ENCODE measurements around the gene GCDH.
A peak's percentile ranks its signal among the peaks of the same experiment; 100 is the strongest.
"Not testable (repeated sequence)": the region's sequence is repeated elsewhere in the genome, so short reads cannot be mapped to it uniquely, and the experiment has no call there.

GCDH gene

DNA sequence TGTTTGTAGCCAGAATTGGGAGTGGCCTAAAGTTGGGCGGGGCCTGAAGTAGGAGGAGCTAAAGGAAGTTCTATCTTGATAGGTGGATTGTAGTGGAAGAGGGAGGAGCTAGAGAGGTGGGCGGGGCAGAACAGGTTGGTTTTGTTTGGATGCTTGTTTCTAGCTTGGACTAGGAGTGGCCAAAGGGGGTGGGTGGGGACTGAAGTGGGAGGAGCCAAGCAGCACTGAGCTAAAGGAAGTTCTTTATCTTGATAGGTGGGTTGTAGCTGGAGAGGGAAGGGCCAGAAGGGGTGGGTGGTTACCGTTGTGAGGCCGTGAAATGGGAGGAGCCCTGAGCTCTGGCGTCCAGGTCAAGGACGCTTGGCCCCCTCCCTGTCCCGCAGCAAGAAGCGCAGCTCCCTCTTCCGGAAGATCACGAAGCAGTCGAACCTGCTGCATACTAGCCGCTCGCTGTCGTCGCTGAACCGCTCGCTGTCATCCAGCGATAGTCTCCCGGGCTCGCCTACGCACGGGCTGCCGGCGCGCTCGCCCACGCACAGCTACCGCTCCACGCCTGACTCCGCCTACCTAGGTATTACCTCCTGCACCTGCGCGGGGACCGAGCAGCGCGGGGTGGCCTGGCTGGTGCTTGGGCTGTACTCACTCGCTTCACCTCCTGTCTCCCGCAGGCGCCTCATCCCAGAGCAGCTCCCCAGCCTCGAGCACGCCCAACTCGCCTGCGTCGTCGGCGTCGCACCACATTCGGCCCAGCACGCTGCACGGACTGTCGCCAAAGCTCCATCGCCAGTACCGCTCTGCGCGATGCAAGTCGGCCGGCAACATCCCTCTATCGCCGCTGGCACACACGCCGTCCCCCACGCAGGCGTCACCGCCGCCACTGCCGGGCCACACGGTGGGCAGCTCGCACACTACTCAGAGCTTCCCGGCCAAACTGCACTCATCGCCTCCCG lies 17.7 kb upstream of the GCDH start:
- no peak for DNase-seq

- DNase-seq = no peak
These were observed 16.8 kb upstream of the GCDH start for GRCh38 chr19:12873891-12874745.

- DNase-seq = no peak
These were observed 15.9 kb upstream of the GCDH start for GRCh38 chr19:12875086-12875485.

DNA sequence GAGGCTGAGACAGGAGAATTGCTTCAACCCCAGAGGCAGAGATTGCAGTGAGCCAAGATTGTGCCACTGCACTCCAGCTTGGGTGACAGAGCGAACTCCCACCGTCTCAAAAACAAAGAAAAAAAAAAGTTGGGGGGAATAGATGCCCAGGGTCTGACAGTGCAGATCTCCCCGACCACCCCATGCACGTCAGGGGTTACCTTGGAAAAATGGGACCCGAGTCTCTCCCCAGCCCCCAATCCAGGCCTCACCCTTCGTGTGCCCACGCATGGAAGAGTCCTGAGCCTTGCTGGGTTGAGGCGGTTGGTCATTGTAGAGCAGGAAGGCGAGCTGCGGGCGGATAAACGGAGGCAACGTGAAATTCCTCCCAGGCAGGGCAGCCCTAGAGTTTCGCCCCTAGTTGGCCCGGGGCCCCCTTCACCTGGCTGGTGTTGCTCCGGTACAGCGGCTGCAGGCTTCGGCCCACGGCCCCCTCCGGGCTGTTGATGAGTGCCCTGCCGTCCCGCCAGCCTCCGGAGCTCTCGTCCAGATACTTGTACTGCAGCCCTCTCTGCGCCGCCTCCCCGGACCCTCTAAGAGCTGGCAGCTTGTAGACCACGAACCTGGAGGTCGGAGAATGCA lies 10.3 kb upstream of the GCDH start:
- DNase-seq = no peak

DNA sequence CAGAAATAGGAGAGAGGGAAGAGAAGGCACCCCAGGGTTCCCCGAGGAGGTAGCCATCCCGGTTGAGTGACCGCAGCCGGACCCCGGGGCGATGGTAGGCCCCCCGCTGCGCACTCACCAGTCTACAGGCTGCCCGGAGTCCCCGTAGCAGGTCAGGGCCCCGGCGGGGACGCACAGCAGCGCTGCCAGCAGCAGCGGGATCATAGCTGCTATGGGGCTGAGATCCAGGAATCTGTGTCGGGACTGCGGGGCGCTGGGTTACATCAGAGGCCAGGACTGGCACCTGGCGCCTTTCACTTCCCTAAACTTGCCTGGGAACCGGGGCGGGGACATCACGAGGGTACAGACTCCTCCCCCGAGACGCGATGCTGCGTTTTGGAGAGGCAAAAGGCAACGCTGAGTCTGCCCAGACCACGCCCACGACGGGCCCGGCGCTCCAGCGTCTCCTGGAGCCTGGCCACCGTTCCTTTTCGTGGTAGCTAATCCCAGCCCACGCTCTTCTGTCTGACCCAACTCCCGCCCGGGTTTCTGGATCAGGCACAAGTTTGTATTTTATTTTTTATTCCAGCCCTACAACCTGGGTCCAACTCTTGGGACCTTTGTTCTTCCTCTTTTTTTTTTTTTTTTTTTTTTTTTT lies 9.7 kb upstream of the GCDH start, which contains the start of gene DNASE2:
TSS of gene DNASE2 (minus strand) at position 278 of the 637 bp plus-strand sequence. CDS start at position 204, 74 bp downstream.
- peak; percentile 98 for DNase-seq

DNA sequence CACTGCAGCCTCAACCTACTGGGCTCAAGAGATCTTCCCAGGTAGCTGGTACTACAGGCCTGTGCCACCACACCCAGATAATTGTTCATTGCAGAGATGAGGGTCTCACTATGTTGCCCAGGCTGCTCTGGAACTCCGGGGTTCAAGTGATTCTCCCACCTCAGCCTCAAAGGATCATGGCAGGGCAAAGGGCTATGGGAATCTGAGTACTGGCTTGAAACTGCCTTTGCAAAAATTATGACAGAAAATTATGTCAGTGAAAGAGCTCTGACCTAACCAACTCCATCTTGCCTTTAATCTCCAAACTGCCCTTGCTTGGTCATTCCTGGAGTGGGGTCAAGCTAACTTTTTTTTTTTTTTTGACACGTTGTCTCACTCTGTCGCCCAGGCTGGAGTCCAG lies 8.4 kb upstream of the GCDH start:
- DNase-seq = no peak

DNA sequence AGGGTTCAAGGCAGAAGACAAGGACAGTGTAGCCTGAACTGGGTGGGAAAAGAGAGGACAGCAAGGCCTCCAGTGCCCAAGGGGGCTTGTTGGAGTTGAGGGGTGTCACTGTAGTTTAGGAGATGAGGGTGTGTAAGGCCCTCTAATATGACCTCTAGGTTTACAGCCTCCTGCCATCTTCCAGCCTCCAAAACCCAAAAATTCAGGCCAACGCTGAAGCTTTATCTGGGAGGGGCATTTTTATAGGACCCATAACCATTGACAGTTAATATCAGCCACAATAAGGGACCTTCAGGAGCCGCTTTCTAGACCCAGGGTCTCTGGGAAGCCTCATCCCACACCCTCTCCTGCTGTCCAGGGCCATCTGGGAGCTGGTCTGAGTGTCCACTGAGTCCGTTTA lies 6.8 kb upstream of the GCDH start:
- DNase-seq = no peak

DNA sequence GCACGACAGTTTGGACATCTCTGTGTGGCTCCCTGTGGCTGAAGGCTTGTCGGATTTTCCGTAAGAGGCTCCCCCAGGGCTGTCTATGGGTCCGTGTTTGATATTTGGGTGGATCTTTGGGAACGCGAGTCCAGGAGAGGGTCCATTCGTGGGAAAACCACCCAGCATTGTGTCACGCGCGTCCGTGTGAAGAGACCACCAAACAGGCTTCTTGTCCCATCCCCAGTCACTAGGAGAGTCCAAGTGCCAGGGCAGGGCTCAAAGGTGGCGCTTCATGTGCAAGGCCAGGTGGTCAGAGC lies 6.4 kb upstream of the GCDH start:
- DNase-seq = no peak

GRCh38 chr19:12884926-12885748 lies 5.8 kb upstream of the GCDH start:
- DNase-seq = no peak

DNA sequence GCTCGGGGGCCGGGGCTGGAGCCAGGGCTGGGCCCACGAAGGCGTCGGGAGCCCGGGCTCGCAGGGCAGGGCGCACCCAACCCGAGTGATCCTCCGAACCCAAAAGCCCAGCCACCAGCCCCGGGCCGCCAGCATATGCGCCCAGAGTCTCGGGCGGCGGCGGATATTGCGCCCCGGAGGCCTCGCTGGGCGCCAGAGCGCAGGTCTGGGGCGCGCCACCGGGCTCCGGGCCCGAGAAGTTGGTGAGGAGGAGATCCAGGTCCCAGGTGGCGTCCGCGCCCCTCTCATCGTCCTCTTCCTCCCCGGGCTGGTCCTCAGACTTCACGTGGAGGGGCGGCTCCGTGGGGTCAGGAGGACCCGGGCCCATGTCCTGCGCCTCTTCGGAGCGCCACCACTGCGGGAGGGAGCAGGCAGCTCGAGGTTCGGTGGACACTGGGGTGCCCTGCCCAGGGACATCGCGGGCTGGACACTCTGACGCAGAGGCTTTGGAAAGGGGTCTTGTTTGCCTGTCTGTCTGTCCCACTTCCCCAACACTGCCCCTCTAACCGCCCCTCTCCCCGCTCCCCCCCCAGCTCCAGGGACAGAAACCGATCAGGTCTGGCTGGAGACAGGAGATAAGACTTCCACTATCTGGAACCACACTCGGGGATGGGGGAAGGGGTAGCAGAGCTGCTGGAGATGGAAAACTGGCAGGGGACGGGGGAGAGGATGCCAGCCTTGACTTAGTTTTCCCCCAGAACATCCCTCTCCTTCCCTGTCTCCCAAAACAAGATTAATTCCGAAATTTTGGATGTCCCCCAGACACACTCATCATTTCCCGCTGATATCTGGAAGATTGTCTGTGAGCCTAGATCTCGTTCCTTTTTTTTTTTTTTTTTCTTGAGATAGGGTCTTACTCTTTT lies 5.0 kb upstream of the GCDH start:
- no peak for DNase-seq

DNA sequence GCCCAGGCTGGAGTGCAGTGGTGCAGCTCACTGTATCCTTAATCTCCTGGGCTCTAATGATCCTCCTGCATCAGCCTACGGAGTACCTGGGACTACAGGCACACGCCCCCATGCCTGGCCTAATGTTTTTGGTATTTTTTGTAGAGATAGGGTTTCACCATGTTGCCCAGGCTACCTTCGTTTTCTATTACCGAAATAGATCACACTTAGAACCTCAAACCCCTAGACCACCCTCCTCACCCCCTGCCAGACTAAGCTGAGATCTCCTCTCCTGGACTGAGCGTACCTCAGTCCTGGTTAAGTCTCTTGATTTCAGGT lies 4.3 kb upstream of the GCDH start:
- DNase-seq = no peak

GRCh38 chr19:12886969-12887747 lies 3.8 kb upstream of the GCDH start, which contains the start of gene KLF1:
Gene KLF1 (minus strand): TSS chr19:12887201. CDS start chr19:12887140, 61 bp downstream.
- DNase-seq = no peak

DNA sequence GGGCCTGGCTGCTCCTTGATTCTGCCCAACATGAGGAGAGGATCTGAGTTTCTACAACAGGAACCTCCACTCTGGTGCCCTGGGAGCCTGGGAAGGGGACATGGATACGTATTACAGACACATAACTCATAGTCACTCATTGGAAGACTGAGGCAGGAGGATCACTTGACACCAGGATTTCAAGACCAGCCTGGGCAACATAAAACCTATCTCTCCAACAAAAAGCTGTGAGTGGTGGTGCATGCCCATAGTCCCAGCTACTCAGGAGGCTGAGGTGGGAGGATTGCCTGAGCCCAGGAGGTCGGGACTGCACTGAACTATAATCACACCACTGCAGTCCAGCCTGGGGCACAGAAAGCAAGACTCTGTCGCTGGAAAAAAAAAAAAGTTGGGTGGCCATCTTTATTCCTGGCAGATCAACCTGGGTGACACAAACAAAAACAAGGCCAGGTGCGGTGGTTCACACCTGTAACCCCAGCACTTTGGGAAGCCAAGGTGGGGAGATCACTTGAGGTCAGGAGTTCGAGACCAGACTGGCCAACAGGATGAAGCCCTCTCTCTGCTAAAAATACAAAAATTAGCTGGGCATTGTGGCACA lies 2.9 kb upstream of the GCDH start:
- no peak for DNase-seq

GRCh38 chr19:12890299-12890786 lies 617 bp upstream of the GCDH start:
- DNase-seq = not testable (repeated sequence)

DNA sequence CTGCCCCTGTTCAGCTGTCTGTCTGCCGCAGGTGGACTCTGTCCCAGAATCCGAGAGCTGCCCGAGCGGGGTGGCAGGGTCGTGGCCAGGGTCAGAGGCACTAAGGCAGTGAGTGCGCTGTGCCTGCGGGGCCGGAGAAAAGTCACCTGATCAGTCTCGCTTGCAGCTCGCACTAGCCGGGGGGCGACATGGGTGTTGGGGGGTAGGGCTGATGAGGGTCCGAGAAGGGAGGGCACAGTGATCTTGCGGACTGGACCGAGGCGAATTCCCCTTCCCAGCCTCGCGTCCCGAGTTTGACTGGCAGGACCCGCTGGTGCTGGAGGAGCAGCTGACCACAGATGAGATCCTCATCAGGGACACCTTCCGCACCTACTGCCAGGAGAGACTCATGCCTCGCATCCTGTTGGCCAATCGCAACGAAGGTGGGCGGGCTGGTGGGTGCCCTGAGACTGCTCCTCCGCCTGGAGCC lies 627 bp downstream of the GCDH start:
- DNase-seq = no peak

- no peak for DNase-seq
These were observed 2.6 kb downstream of the GCDH start for GRCh38 chr19:12893582-12893981.

GRCh38 chr19:12896460-12896859 lies 5.5 kb downstream of the GCDH start:
- DNase-seq = no peak

GRCh38 chr19:12899891-12900518 lies 9.0 kb downstream of the GCDH start:
- no peak for DNase-seq

- DNase-seq = no peak
These were observed 16.2 kb downstream of the GCDH start for GRCh38 chr19:12907166-12907565.
